Measurements from ENCODE around the gene GFOD2. TPM values are rescaled to one million over a fixed set of nuclear protein-coding genes. Genes with fewer than 3 reads are reported as not detected.

GFOD2 gene
- total and polyA plus RNA-seq, 11 donors = 6.5 to 15.4 (median 9.8) TPM

DNA sequence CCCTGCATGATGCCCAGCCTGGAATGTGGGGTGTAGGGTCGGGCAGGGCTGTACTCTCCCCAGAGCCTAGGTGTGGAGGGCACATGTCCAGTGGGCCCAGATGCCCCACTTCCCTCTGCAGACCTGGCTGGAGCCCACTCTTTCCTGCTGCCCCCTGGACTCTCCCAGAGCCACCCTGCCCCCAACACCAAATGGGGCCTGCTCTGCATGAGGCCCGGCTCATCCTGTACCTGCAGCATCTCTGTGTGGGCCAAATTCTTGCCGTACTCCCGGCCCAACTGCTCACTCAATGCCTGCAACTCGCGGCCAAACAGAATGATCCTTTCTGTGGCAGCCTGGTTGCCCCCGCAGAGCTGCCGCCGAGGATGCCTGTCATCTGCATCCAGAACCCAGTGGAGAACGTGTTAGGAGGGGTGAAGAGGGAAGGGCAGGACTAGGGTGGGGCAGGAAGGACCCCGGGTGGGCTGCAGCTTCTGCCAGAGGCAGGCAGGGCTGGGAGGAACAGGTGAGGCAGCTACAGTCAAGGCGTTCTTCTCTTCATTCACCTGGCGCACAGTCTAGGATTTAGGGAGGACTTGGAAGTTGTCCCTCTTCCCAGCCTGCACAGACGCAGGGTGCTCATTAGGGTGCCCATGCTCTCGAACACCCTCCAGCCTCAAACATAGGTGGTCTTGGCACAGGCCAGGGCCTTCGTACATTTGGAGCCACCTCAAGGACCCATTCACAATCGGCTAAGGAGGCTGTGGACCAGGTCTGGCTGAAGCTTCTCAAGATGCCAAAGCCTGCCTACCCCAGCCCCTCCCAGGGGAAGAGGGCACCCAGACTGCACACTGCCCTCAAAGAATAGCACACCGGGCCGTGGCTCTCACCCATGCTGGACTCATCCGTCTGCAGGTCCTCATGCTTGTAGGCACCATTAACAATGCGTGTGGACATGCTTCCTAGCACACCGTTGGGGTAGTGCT is 8.7 kb upstream of the GFOD2 start:
- no peak overlapping the region for H3K4me3 ChIP-seq
- DNase-seq = no peak
- no peaks in the 10 kb centered on the region for H3K9me3 ChIP-seq
- intact Hi-C loops (cut with DNase I) = loop anchor here in 2 of 10 donors (5.0 to 10.0 kb wide), 2 partner anchors 74 to 77 kb away; partner anchors contain the start of genes RANBP10 (in 1 of the 2) and TSNAXIP1 (in 1 of the 2)
- peaks cover 0 to 93% (median 83%) of the 10 kb centered on the region in 9 donors for H3K36me3 ChIP-seq
- no peaks in the 10 kb centered on the region for H3K27me3 ChIP-seq
- H3K27ac ChIP-seq = no peak overlapping the region
- TF ChIP-seq, protein P1, sequence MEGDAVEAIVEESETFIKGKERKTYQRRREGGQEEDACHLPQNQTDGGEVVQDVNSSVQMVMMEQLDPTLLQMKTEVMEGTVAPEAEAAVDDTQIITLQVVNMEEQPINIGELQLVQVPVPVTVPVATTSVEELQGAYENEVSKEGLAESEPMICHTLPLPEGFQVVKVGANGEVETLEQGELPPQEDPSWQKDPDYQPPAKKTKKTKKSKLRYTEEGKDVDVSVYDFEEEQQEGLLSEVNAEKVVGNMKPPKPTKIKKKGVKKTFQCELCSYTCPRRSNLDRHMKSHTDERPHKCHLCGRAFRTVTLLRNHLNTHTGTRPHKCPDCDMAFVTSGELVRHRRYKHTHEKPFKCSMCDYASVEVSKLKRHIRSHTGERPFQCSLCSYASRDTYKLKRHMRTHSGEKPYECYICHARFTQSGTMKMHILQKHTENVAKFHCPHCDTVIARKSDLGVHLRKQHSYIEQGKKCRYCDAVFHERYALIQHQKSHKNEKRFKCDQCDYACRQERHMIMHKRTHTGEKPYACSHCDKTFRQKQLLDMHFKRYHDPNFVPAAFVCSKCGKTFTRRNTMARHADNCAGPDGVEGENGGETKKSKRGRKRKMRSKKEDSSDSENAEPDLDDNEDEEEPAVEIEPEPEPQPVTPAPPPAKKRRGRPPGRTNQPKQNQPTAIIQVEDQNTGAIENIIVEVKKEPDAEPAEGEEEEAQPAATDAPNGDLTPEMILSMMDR (IDR thresholded peaks at IDR 0.05) = no peak
- TF ChIP-seq POLR2A (IDR thresholded peaks at IDR 0.05) = no peak
- 91 to 95% (median 93%) methylated on average over 21 to 22 of the region's 22 CpGs for WGBS, 4 donors
- ATAC-seq = no peak
- no peaks in the 10 kb centered on the region for H3K4me1 ChIP-seq

DNA sequence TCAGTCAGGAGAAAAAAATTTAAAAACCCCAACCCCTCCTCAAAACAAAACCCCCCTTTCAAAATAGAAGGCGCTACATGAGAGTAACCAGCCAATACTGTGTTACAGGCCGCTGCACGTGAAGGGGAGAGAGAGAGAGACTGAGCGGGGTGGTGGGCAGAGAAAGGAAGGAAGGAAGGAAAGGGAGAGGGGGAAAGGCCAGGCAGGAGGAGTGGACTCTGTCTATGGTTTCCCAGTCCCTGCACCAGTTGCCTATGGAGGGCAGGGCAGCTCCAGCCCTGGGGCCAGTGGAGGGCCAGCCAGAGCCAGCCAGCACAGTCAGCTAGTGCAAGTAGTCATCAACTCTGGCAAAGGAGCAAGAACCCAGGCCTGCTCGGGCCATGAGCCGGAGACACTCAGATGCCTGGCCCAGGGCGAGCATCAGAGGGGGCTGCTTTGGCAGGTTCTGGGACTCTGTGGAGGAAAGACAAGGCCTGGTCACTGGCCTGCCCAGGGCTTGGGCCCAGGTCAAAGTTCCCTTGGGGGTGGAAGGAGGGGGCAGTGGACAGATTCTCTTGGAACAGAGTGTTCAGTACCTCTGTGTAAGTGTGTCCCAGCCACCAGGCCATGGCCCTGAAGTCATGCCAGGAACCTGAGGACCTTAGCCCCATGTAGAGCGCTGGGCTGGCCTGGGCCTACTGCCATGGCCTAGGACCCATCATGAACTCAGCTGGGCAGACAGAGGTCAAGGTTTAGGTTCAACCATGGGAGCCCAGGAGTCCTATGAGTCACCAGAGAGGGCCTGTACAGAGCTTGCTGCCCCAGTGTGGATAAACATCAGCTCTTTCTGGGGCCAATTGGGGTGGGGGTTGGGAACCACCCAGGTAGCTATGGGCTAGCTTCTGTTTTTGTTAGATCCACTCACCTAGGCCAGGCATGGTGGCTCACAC is 7.3 kb upstream of the GFOD2 start:
- DNase-seq (no peak), ATAC-seq (no peak)
- Histone ChIP-seq H3K4me1 (no peaks in the 10 kb centered on the region), H3K9me3 (no peaks in the 10 kb centered on the region), H3K27me3 (no peaks in the 10 kb centered on the region), H3K36me3 (peaks cover 0 to 79% (median 71%) of the 10 kb centered on the region in 9 donors), H3K27ac (no peak overlapping the region), H3K4me3 (no peak overlapping the region)
- no peak for TF ChIP-seq POLR2A (IDR thresholded peaks at IDR 0.05)
- TF ChIP-seq, protein P1 (IDR thresholded peaks at IDR 0.05) = no peak
- 88 to 95% (median 91%) methylated on average over 6 to 8 of the region's 8 CpGs for WGBS, 4 donors
- intact Hi-C loops (cut with DNase I) = loop anchor here in 2 of 10 donors (5.0 to 10.0 kb wide), 2 partner anchors 76 to 78 kb away; partner anchors contain the start of genes RANBP10 (in 1 of the 2) and TSNAXIP1 (in 1 of the 2)

DNA sequence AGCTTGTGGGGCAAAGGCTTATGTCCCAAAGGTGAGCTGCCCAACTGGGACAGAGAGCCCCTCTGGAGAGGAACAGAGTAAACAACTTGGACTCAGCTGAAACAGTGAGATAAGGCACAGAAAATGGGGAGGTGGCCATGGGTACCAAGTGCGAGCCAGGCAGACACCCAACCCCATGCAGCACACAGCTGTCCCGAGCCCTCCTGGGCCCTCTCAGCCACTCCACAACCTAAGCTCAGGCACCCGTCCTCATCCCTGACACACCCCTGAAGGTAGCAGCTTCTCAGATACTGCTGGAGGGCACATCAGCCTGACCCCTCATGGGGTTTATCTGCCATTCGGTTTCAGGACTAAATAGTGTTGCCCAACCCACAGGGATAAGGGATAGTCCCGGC is 4.8 kb upstream of the GFOD2 start:
- Histone ChIP-seq H3K9me3 (no peaks in the 10 kb centered on the region), H3K27me3 (no peaks in the 10 kb centered on the region), H3K27ac (no peak overlapping the region), H3K36me3 (peaks cover 0 to 55% (median 46%) of the 10 kb centered on the region in 9 donors), H3K4me1 (peaks cover 0 to 13% (median 9%) of the 10 kb centered on the region in 12 donors), H3K4me3 (no peak overlapping the region)
- DNase-seq = no peak
- WGBS, 4 donors = 88 to 100% (median 93%) methylated on average over 5 of the region's 5 CpGs
- TF ChIP-seq, protein P1 (IDR thresholded peaks at IDR 0.05) = no peak
- TF ChIP-seq POLR2A (IDR thresholded peaks at IDR 0.05) = no peak
- intact Hi-C loops (cut with DNase I) = loop anchor here in 3 of 10 donors (5.0 to 10.0 kb wide), 3 partner anchors 47 to 83 kb away; partner anchors contain the start of genes RANBP10 (in 2 of the 3) and TSNAXIP1 (in 2 of the 3)
- no peak for ATAC-seq

Data from heart left ventricle (tissue), 16 donors.